ENCODE results near the gene MTMR3. TPM values are rescaled to one million over a fixed set of nuclear protein-coding genes. Genes with fewer than 3 reads are reported as not detected.

Gene MTMR3
- total and polyA plus RNA-seq, 2 donors from 2014 or later: 9.6 to 56.2 TPM

DNA sequence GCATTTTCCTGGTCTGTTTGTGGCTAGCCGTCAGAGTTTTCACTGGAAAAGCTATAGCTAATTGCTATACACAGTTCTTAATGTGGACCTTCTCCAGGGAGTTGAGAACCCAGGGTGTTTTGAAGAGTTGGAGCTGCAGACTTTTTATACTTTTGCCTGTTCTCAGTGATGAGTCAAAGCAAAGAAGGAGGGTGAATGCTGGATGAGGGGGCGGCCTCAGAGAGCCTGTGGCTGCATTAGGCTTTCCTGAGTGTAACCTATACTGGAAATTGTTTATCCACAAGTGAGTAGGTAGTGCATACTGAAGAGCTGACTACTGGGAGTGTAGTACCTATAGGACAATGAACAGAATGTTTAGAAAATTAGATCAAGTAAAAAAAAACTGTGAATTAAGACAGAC, 117.6 kb downstream of the MTMR3 start:
- H3K36me3 ChIP-seq (ENCODE audit: control insufficient read depth in 2 of 3, insufficient read depth in 3 of 3, low read length in 3 of 3): peaks cover 3 to 19% (median 5%) of the 10 kb centered on the region in 3 donors
- H3K9me3 ChIP-seq (ENCODE audit: control insufficient read depth in 2 of 3, insufficient read depth in 1 of 3, low read length in 3 of 3): no peaks in the 10 kb centered on the region
- TF ChIP-seq CTCF (IDR thresholded peaks at IDR 0.05; ENCODE audit: borderline replicate concordance, extremely low read depth, insufficient read depth): no peak
- H3K4me1 ChIP-seq (ENCODE audit: control insufficient read depth in 2 of 3, insufficient read depth in 2 of 3, low read depth in 1 of 3, low read length in 3 of 3): peaks cover 0 to 15% (median 4%) of the 10 kb centered on the region in 3 donors
- intact Hi-C loops (cut with DNase I): no loop called here
- no peak for DNase-seq
- H3K27ac ChIP-seq (ENCODE audit: low read depth in 2 of 2, low read length in 2 of 2): no peak overlapping the region
- H3K9ac ChIP-seq (ENCODE audit: low read length in 3 of 3): no peak overlapping the region
- H3K4me3 ChIP-seq (ENCODE audit: low read length in 3 of 3): no peak overlapping the region
- no peak for FAIRE-seq
- H3K27me3 ChIP-seq (ENCODE audit: control insufficient read depth, insufficient read depth, low read length): no peaks in the 10 kb centered on the region

- DNase-seq (no peak), FAIRE-seq (peak; percentile 32)
- H3K4me3 ChIP-seq (ENCODE audit: low read length in 3 of 3): no peak overlapping the region
- peak overlapping the region; percentile 59 to 88 for H3K27ac ChIP-seq (ENCODE audit: low read depth in 2 of 2, low read length in 2 of 2)
- intact Hi-C loops (cut with DNase I): no loop called here
- H3K4me1 ChIP-seq (ENCODE audit: control insufficient read depth in 2 of 3, insufficient read depth in 2 of 3, low read depth in 1 of 3, low read length in 3 of 3): peaks cover 0 to 15% (median 4%) of the 10 kb centered on the region in 3 donors
- H3K27me3 ChIP-seq (ENCODE audit: control insufficient read depth, insufficient read depth, low read length): no peaks in the 10 kb centered on the region
- H3K36me3 ChIP-seq (ENCODE audit: control insufficient read depth in 2 of 3, insufficient read depth in 3 of 3, low read length in 3 of 3): peaks cover 3 to 19% (median 5%) of the 10 kb centered on the region in 3 donors
- H3K9ac ChIP-seq (ENCODE audit: low read length in 3 of 3): no peak overlapping the region
- H3K9me3 ChIP-seq (ENCODE audit: control insufficient read depth in 2 of 3, insufficient read depth in 1 of 3, low read length in 3 of 3): no peaks in the 10 kb centered on the region
- TF ChIP-seq CTCF (IDR thresholded peaks at IDR 0.05; ENCODE audit: borderline replicate concordance, extremely low read depth, insufficient read depth): no peak
Observed at GRCh38 chr22:30001459-30001858, 118.5 kb downstream of the MTMR3 start.

DNA sequence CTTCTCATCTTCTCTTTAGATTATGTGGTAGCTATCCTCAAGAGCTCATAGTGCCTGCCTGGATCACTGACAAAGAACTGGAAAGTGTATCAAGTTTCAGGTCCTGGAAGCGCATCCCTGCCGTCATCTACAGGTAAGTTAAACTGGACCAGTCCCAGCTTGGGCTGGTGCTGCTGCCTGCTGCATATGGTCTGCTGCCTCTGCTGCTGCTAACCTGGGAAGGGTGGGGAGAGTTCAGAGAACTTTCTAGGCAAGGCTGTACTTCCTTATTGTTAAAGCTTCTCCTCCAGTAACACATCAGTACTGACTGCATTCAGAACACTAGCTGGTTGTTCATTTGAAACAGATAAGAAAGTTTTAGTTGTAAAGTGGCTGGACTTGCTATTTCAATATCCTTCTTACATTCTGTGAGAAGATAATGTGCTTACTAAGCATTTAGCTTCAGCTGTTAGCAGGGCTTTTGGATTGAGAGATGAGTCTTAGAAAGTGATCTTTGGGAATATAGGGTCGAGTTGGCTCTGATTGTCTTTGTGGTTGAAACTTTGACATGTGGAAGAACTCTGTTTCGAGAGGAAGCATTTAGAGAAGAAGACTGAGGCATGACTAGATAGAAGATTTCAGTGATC, 120.0 kb downstream of the MTMR3 start:
- Histone ChIP-seq H3K27me3 (ENCODE audit: control insufficient read depth, insufficient read depth, low read length) (no peaks in the 10 kb centered on the region), H3K27ac (ENCODE audit: low read depth in 2 of 2, low read length in 2 of 2) (no peak overlapping the region), H3K9ac (ENCODE audit: low read length in 3 of 3) (no peak overlapping the region), H3K36me3 (ENCODE audit: control insufficient read depth in 2 of 3, insufficient read depth in 3 of 3, low read length in 3 of 3) (peaks cover 8 to 33% (median 9%) of the 10 kb centered on the region in 3 donors), H3K9me3 (ENCODE audit: control insufficient read depth in 2 of 3, insufficient read depth in 1 of 3, low read length in 3 of 3) (no peaks in the 10 kb centered on the region), H3K4me1 (ENCODE audit: control insufficient read depth in 2 of 3, insufficient read depth in 2 of 3, low read depth in 1 of 3, low read length in 3 of 3) (peaks cover 0 to 15% (median 4%) of the 10 kb centered on the region in 3 donors), H3K4me3 (ENCODE audit: low read length in 3 of 3) (no peak overlapping the region)
- DNase-seq: no peak
- no peak for TF ChIP-seq CTCF (IDR thresholded peaks at IDR 0.05; ENCODE audit: borderline replicate concordance, extremely low read depth, insufficient read depth)
- FAIRE-seq: no peak
- intact Hi-C loops (cut with DNase I): no loop called here
